Dermis blood vessel endothelial cell (primary cell): ENCODE results near the gene CAMK1G. TPM values are rescaled to one million over a fixed set of nuclear protein-coding genes. Genes with fewer than 3 reads are reported as not detected.

Source experiments
- DNase-seq: peaks from one replicate; pipeline ENCODE4 v3.0.0; 2010
- total RNA-seq: library from RNA; depleted of rRNA; stranded (reverse); fragments of >200 nt; gene quantifications from 2 replicates; pipeline ENCODE4 v1.2.3, GENCODE V29; 2014

Gene CAMK1G
- total RNA-seq, 1 donor from 2014 or later, result not detected

GRCh38 chr1:209620487-209620884 is 37.0 kb downstream of the CAMK1G start:
- no peak for DNase-seq

GRCh38 chr1:209621286-209621685 is 37.8 kb downstream of the CAMK1G start:
- peak; percentile 29 for DNase-seq

GRCh38 chr1:209621741-209622655 is 38.5 kb downstream of the CAMK1G start:
- no peak for DNase-seq

GRCh38 chr1:209622841-209623829 is 39.6 kb downstream of the CAMK1G start:
- DNase-seq, result no peak

- DNase-seq, result no peak
Measured at GRCh38 chr1:209624558-209625549, 41.3 kb downstream of the CAMK1G start.

GRCh38 chr1:209625791-209626285 is 42.3 kb downstream of the CAMK1G start:
- no peak for DNase-seq

GRCh38 chr1:209626346-209627026 is 43.0 kb downstream of the CAMK1G start:
- DNase-seq, result no peak

GRCh38 chr1:209627027-209627731 is 43.7 kb downstream of the CAMK1G start:
- DNase-seq, result no peak

- DNase-seq, result peak; percentile 90
Measured at GRCh38 chr1:209627732-209628196, 44.2 kb downstream of the CAMK1G start.

GRCh38 chr1:209628618-209629299 is 45.2 kb downstream of the CAMK1G start:
- DNase-seq, result no peak

- no peak for DNase-seq
Measured at GRCh38 chr1:209629621-209630382, 46.3 kb downstream of the CAMK1G start.

- peak; percentile 59 for DNase-seq
Measured at GRCh38 chr1:209630383-209631225, 47.1 kb downstream of the CAMK1G start.

GRCh38 chr1:209633335-209633997 is 50.0 kb downstream of the CAMK1G start:
- no peak for DNase-seq

- DNase-seq, result no peak
Measured at GRCh38 chr1:209634005-209634737, 50.7 kb downstream of the CAMK1G start.

GRCh38 chr1:209635850-209636249 is 52.3 kb downstream of the CAMK1G start:
- DNase-seq, result no peak

GRCh38 chr1:209641832-209642172 is 58.3 kb downstream of the CAMK1G start:
- DNase-seq, result no peak

GRCh38 chr1:209642816-209643215 is 59.3 kb downstream of the CAMK1G start:
- DNase-seq, result no peak
